ENCODE measurements around the gene ENTHD1.

ENTHD1 gene

DNA sequence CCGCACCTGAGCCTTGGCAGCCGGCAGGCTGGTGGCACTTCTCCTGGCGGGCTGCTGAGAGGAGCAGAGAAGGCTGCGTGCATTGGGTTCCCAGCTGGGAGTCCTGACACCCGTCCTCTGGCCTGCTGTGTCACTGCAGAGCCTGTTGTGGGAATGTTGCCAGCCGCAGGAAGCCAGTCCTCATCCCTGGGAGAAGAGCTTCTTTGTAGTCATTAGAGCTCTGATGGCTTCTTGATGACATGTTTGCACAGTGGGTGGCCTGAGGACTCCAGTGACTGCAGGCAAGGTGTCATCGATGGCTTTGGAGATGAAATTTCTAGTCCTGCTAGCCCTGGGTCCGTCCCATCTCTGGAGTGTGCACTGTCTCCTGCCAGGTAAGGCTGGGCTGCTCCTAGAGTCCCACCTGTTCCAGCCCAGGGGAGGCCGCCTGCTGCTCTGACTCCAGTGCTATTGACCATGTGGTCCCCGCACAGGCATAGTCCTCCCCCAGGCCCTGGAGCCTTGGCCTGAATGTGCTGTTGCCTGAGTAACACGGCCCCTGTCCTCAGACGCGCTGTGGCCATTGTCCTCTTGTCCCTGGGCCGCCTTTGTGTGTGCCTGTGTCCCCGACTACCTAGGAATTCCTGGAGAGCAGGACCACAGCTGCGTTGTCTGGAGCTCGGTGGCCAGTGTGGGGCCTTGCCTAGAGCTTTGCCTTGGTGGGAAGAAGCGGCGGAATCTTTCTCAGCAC lies 193.8 kb downstream of the ENTHD1 start:
- TF ChIP-seq JUND (IDR thresholded peaks at IDR 0.05; ENCODE audit: low read depth) = no peak
- in situ Hi-C loops (cut with HindIII; ENCODE audit: low pct_unique_long_range_greater_than_20kb, low sequenced_read_pairs) = no loop called here
- peak in 1 of 2 experiments; percentile 9 for DNase-seq (ENCODE audit: low read depth in 1 of 2, low spot score in 1 of 2)

DNA sequence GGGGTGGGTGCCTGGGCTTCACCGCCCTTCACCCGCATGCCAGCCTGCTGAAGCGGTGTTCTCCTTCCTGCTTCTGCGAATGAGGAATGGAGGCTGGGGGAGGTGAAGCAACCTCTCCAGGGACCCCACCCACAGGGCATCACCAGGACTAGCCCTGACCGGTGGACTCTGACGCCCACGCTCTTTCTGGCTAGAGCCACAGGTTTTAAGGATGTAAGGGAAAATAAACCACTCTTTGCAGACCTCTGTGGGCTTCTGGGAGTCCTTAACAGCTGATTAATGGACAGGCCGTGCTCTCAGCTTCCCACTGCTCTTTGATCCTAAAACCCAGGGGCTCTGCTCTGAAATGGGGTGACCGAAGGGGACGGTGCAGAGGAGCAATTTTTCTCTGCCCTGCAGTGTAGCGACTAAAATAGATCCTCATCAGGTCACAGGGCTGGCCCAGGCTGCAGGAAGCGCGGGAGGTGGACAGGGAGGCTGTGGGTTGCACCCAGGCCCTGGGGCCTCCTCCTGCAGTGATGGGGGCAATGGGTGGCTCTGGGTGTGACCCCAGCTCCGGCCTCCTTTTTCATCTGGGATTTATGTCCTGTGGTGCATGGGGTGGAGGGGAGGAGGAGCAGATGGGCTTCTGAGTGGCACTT lies 195.7 kb downstream of the ENTHD1 start:
- TF ChIP-seq JUND (IDR thresholded peaks at IDR 0.05; ENCODE audit: low read depth) = no peak
- DNase-seq (ENCODE audit: low read depth in 1 of 2, low spot score in 1 of 2) = no peak
- in situ Hi-C loops (cut with HindIII; ENCODE audit: low pct_unique_long_range_greater_than_20kb, low sequenced_read_pairs) = no loop called here

DNA sequence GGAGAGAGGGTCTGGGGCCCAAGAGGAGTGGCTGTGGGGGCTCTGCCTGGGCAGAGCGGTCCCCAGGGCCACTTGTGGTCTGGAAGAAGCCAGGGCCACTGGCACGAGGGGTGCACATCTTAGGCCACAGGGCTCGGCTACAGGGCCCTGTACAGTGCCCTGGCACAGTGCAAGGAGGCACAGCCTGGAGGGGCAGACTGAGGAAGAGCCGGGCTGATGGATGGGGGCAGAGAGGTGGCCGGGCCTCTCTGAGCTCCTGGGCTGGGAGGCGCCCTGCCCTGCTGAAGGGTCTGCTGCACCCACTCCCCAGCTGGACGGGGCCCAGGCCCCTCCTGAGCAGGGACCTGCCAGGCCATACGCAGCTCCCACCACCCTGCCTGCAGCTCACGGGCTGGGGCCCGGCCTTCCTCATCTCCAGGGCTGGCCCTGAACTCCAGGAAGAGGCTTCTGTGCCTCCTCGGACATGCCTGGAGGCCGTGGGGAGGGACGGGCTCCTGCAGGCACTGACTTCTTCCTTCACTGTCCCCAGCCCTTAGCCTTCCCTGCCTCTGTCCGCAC lies 199.5 kb downstream of the ENTHD1 start:
- DNase-seq (ENCODE audit: low read depth in 1 of 2, low spot score in 1 of 2) = no peak
- in situ Hi-C loops (cut with HindIII; ENCODE audit: low pct_unique_long_range_greater_than_20kb, low sequenced_read_pairs) = no loop called here
- TF ChIP-seq JUND (IDR thresholded peaks at IDR 0.05; ENCODE audit: low read depth) = no peak

All from T47D (cell line).